ENCODE data around the gene TCF25.

- TF ChIP-seq CTCF (IDR thresholded peaks at IDR 0.05; ENCODE audit: insufficient read depth, low read length, poor library complexity, severe bottlenecking) (no peak), EZH2phosphoT487 (conservative IDR thresholded peaks at IDR 0.05; ENCODE audit: low read length) (no peak)
These were observed 25.0 kb downstream of the TCF25 start for GRCh38 chr16:89898201-89898967.

All from SU-DHL-6 (cell line).